Skeletal muscle tissue (tissue), 4 donors: Measurements from ENCODE around the gene EIF4G1. TPM values are rescaled to one million over a fixed set of nuclear protein-coding genes. Genes with fewer than 3 reads are reported as not detected.
A peak's percentile ranks its signal among the peaks of the same experiment; 100 is the strongest.

Experiments used
- H3K27ac ChIP-seq: one replicate; pipeline ENCODE4 v1.7.0; 2013; ENCODE audit warnings: mild to moderate bottlenecking, low read depth, low read length, inconsistent platforms
- H3K27me3 ChIP-seq, 3 donors: one replicate each; pipeline ENCODE4 v1.7.0; 2013; ENCODE audit warnings: low read length in 3 of 3; ENCODE audit not compliant: control insufficient read depth in 3 of 3, insufficient read depth in 3 of 3
- H3K36me3 ChIP-seq, 3 donors: one replicate each; pipeline ENCODE4 v1.7.0; 2013; ENCODE audit warnings: low read length in 3 of 3; ENCODE audit not compliant: control insufficient read depth in 3 of 3, insufficient read depth in 3 of 3
- H3K4me1 ChIP-seq, 3 donors: one replicate each; pipeline ENCODE4 v1.7.0; 2013; ENCODE audit warnings: low read length in 3 of 3, mild to moderate bottlenecking in 3 of 3; ENCODE audit not compliant: control insufficient read depth in 3 of 3, insufficient read depth in 3 of 3
- H3K4me3 ChIP-seq, 3 donors: one replicate each; pipeline ENCODE4 v1.7.0; 2013; ENCODE audit warnings: low read length in 3 of 3
- H3K9ac ChIP-seq, 3 donors: one replicate each; pipeline ENCODE4 v1.7.0; 2013; ENCODE audit warnings: low read length in 3 of 3, mild to moderate bottlenecking in 3 of 3, moderate library complexity in 2 of 3, low read depth in 1 of 3
- H3K9me3 ChIP-seq, 3 donors: one replicate each; pipeline ENCODE4 v1.7.0; 2013; ENCODE audit warnings: low read length in 3 of 3; ENCODE audit not compliant: control insufficient read depth in 3 of 3
- total RNA-seq: library from RNA; depleted of rRNA; stranded (reverse); fragments of >200 nt; gene quantifications from one replicate; pipeline ENCODE4 v1.2.3, GENCODE V29; 2014
- donor health status: Osteomylitis.

The EIF4G1 gene
- total RNA-seq, 1 donor from 2014 or later: 162 TPM

GRCh38 chr3:184290331-184290730, 24.1 kb upstream of the EIF4G1 start:
- Histone ChIP-seq H3K9ac (no peak overlapping the region), H3K4me1 (no peaks in the 10 kb centered on the region), H3K27ac (no peak overlapping the region), H3K9me3 (no peaks in the 10 kb centered on the region), H3K27me3 (peaks cover 0 to 6% (median 5%) of the 10 kb centered on the region in 3 donors), H3K36me3 (no peaks in the 10 kb centered on the region), H3K4me3 (no peak overlapping the region)

GRCh38 chr3:184291044-184291737, 23.2 kb upstream of the EIF4G1 start:
- peaks cover 0 to 5% (median 4%) of the 10 kb centered on the region in 3 donors for H3K27me3 ChIP-seq
- H3K36me3 ChIP-seq: no peaks in the 10 kb centered on the region
- no peak overlapping the region for H3K27ac ChIP-seq
- H3K4me1 ChIP-seq: no peaks in the 10 kb centered on the region
- no peaks in the 10 kb centered on the region for H3K9me3 ChIP-seq
- no peak overlapping the region for H3K9ac ChIP-seq
- no peak overlapping the region for H3K4me3 ChIP-seq

GRCh38 chr3:184291738-184292445, 22.5 kb upstream of the EIF4G1 start:
- Histone ChIP-seq H3K36me3 (no peaks in the 10 kb centered on the region), H3K27ac (no peak overlapping the region), H3K27me3 (peaks cover 0 to 3% (median 2%) of the 10 kb centered on the region in 3 donors), H3K9me3 (no peaks in the 10 kb centered on the region), H3K4me1 (no peaks in the 10 kb centered on the region), H3K4me3 (no peak overlapping the region), H3K9ac (no peak overlapping the region)

- Histone ChIP-seq H3K27me3 (no peaks in the 10 kb centered on the region), H3K27ac (no peak overlapping the region), H3K9me3 (no peaks in the 10 kb centered on the region), H3K4me3 (no peak overlapping the region), H3K9ac (no peak overlapping the region), H3K36me3 (peaks cover 5 to 11% (median 6%) of the 10 kb centered on the region in 3 donors), H3K4me1 (peaks cover 9 to 16% (median 11%) of the 10 kb centered on the region in 3 donors)
These were observed 18.6 kb upstream of the EIF4G1 start for GRCh38 chr3:184295771-184296170.

- no peak overlapping the region for H3K27ac ChIP-seq
- H3K9me3 ChIP-seq: no peaks in the 10 kb centered on the region
- H3K27me3 ChIP-seq: no peaks in the 10 kb centered on the region
- H3K4me1 ChIP-seq: peaks cover 9 to 17% (median 11%) of the 10 kb centered on the region in 3 donors
- H3K4me3 ChIP-seq: no peak overlapping the region
- H3K36me3 ChIP-seq: peaks cover 12 to 17% (median 13%) of the 10 kb centered on the region in 3 donors
- no peak overlapping the region for H3K9ac ChIP-seq
These were observed 17.8 kb upstream of the EIF4G1 start for GRCh38 chr3:184296616-184297015.

- Histone ChIP-seq H3K27ac (peak within 1 kb of the TSS; percentile 69), H3K27me3 (no peaks in the 10 kb centered on the region), H3K9ac (peak within 1 kb of the TSS; percentile 92 to 94 (median 93)), H3K4me3 (peak within 1 kb of the TSS; percentile 88 to 97 (median 95)), H3K36me3 (peaks cover 35 to 41% (median 36%) of the 10 kb centered on the region in 3 donors), H3K4me1 (peaks cover 9 to 20% (median 11%) of the 10 kb centered on the region in 3 donors), H3K9me3 (no peaks in the 10 kb centered on the region)
These were observed 15.5 kb upstream of the EIF4G1 start, which contains the start of gene PSMD2 for GRCh38 chr3:184298759-184299487. Gene PSMD2 (plus strand): TSS chr3:184299241. CDS start chr3:184299267, 26 bp downstream.

GRCh38 chr3:184299488-184300377, 14.7 kb upstream of the EIF4G1 start:
- Histone ChIP-seq H3K27me3 (no peaks in the 10 kb centered on the region), H3K9ac (peak overlapping the region; percentile 88 to 93 (median 88)), H3K4me3 (peak overlapping the region; percentile 85 to 95 (median 93)), H3K9me3 (no peaks in the 10 kb centered on the region), H3K27ac (peak overlapping the region; percentile 69), H3K36me3 (peaks cover 41 to 49% (median 44%) of the 10 kb centered on the region in 3 donors), H3K4me1 (peaks cover 9 to 20% (median 11%) of the 10 kb centered on the region in 3 donors)

GRCh38 chr3:184300378-184300720, 14.1 kb upstream of the EIF4G1 start:
- H3K9ac ChIP-seq: peak overlapping the region; percentile 88 to 93 (median 88)

GRCh38 chr3:184305577-184305976, 8.8 kb upstream of the EIF4G1 start:
- peaks cover 0 to 6% (median 2%) of the 10 kb centered on the region in 3 donors for H3K4me1 ChIP-seq
- H3K27ac ChIP-seq: no peak overlapping the region
- H3K9me3 ChIP-seq: no peaks in the 10 kb centered on the region
- no peaks in the 10 kb centered on the region for H3K27me3 ChIP-seq
- H3K4me3 ChIP-seq: no peak overlapping the region
- peaks cover 76 to 85% (median 79%) of the 10 kb centered on the region in 3 donors for H3K36me3 ChIP-seq
- no peak overlapping the region for H3K9ac ChIP-seq

More at GRCh38 chr3:184300378-184300720, 14.1 kb upstream of the EIF4G1 start:
- peaks cover 9 to 20% (median 11%) of the 10 kb centered on the region in 3 donors for H3K4me1 ChIP-seq
- no peaks in the 10 kb centered on the region for H3K9me3 ChIP-seq
- H3K36me3 ChIP-seq: peaks cover 45 to 55% (median 47%) of the 10 kb centered on the region in 3 donors
- no peaks in the 10 kb centered on the region for H3K27me3 ChIP-seq
- H3K4me3 ChIP-seq: peak overlapping the region; percentile 85 to 95 (median 93)
- H3K27ac ChIP-seq: no peak overlapping the region
